Measurements from ENCODE around the gene PDSS2.

Gene PDSS2

DNA sequence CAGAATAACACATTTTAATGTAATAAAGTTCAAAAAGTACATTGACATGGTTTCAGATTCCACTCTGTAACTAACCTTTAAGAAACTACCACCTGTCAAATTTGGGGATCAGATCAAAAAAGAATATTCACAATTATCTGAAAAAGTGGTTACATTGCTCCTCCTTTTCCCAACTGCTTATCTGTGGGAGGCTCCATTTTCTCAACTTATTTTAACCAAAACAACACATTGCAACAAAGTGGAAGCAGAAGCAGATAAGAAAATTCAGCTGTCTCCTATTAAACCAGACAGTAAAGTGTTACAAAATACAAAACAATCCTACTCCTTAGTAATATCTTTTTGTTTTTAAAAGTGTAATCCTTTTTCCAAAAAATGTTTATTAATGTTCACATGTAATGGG lies 61.4 kb downstream of the PDSS2 start:
- H3K9me3 ChIP-seq (ENCODE audit: insufficient read depth, low read depth, low read length): peaks cover 33% of the 10 kb centered on the region
- H3K36me3 ChIP-seq (ENCODE audit: insufficient read depth, low read length): peaks cover 24% of the 10 kb centered on the region
- no peak overlapping the region for H3K4me3 ChIP-seq (ENCODE audit: low read length, poor library complexity, severe bottlenecking)
- H3F3A ChIP-seq (ENCODE audit: low read depth): no peaks in the 10 kb centered on the region
- no peak overlapping the region for H3K9ac ChIP-seq (ENCODE audit: low read depth, low read length, poor library complexity, severe bottlenecking)
- no peak overlapping the region for H3K4me2 ChIP-seq (ENCODE audit: low read depth, low read length, poor library complexity, severe bottlenecking)
- no peaks in the 10 kb centered on the region for H4K20me1 ChIP-seq (ENCODE audit: insufficient read depth, low read length, poor library complexity, severe bottlenecking)
- no peak overlapping the region for H2AFZ ChIP-seq (ENCODE audit: low read length)
- no peaks in the 10 kb centered on the region for H3K4me1 ChIP-seq (ENCODE audit: insufficient read depth, low read length, poor library complexity, severe bottlenecking)
- peaks cover 11% of the 10 kb centered on the region; the same call in 1 of the 2 replicates for H3K79me2 ChIP-seq (ENCODE audit: insufficient read depth, low read length)
- H3K27me3 ChIP-seq (ENCODE audit: insufficient read depth, low read length, poor library complexity, severe bottlenecking): no peaks in the 10 kb centered on the region
- H3K9me2 ChIP-seq (replicated peaks; ENCODE audit: low read depth, low read length): no peaks in the 10 kb centered on the region
- no peak for TF ChIP-seq EZH2phosphoT487 (IDR thresholded peaks at IDR 0.05; ENCODE audit: borderline replicate concordance)
- TF ChIP-seq, protein P1, sequence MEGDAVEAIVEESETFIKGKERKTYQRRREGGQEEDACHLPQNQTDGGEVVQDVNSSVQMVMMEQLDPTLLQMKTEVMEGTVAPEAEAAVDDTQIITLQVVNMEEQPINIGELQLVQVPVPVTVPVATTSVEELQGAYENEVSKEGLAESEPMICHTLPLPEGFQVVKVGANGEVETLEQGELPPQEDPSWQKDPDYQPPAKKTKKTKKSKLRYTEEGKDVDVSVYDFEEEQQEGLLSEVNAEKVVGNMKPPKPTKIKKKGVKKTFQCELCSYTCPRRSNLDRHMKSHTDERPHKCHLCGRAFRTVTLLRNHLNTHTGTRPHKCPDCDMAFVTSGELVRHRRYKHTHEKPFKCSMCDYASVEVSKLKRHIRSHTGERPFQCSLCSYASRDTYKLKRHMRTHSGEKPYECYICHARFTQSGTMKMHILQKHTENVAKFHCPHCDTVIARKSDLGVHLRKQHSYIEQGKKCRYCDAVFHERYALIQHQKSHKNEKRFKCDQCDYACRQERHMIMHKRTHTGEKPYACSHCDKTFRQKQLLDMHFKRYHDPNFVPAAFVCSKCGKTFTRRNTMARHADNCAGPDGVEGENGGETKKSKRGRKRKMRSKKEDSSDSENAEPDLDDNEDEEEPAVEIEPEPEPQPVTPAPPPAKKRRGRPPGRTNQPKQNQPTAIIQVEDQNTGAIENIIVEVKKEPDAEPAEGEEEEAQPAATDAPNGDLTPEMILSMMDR (conservative IDR thresholded peaks at IDR 0.05; ENCODE audit: low read length): no peak

DNA sequence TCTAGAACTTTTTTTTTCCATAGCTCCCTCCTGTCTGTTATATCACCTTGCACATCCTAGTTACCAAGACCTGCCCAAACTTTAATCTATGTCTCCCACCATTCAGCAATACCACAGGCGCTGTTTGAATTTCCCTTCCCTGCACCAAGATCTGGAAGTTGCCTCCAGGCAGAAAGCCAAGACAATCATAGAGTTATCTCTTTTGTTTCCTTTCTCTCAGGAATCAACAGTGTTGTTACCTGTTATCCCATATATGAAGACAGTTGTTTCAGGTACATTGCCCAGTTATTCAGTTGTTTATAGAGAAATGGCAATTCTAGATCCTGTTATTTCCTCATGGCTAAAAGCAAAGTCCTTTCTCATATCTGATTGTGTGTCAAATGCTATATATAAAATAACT lies 63.2 kb downstream of the PDSS2 start:
- Histone ChIP-seq H3K27me3 (ENCODE audit: insufficient read depth, low read length, poor library complexity, severe bottlenecking) (no peaks in the 10 kb centered on the region), H3F3A (ENCODE audit: low read depth) (no peaks in the 10 kb centered on the region), H3K4me1 (ENCODE audit: insufficient read depth, low read length, poor library complexity, severe bottlenecking) (no peaks in the 10 kb centered on the region), H3K79me2 (ENCODE audit: insufficient read depth, low read length) (peaks cover 11% of the 10 kb centered on the region; the same call in 1 of the 2 replicates), H3K9me3 (ENCODE audit: insufficient read depth, low read depth, low read length) (peaks cover 22% of the 10 kb centered on the region), H3K9me2 (replicated peaks; ENCODE audit: low read depth, low read length) (no peaks in the 10 kb centered on the region), H3K4me2 (ENCODE audit: low read depth, low read length, poor library complexity, severe bottlenecking) (no peak overlapping the region), H2AFZ (ENCODE audit: low read length) (no peak overlapping the region), H4K20me1 (ENCODE audit: insufficient read depth, low read length, poor library complexity, severe bottlenecking) (no peaks in the 10 kb centered on the region), H3K36me3 (ENCODE audit: insufficient read depth, low read length) (peaks cover 18% of the 10 kb centered on the region), H3K4me3 (ENCODE audit: low read length, poor library complexity, severe bottlenecking) (no peak overlapping the region), H3K9ac (ENCODE audit: low read depth, low read length, poor library complexity, severe bottlenecking) (no peak overlapping the region)
- TF ChIP-seq, protein P1 (conservative IDR thresholded peaks at IDR 0.05; ENCODE audit: low read length): no peak
- no peak for TF ChIP-seq EZH2phosphoT487 (IDR thresholded peaks at IDR 0.05; ENCODE audit: borderline replicate concordance)

DNA sequence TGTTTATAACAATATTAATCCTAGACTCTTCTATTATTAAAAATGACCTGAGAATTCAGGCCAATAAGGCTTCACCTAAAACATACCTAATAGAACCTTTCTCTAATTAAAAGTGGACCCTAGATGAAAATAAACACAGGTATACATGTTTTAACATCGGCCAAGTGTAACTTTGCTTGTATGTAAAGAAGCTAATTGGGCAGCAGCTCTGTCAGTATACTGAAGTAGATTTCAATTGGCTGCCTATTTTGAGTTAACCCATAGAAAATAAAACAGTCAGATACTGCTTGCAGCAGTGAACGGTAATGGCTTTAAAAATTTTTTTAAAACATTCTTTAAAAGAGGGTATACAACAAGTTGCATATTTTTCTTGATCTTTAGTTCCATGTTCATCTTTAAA lies 67.3 kb downstream of the PDSS2 start:
- H3K9ac ChIP-seq (ENCODE audit: low read depth, low read length, poor library complexity, severe bottlenecking): no peak overlapping the region
- H3K9me3 ChIP-seq (ENCODE audit: insufficient read depth, low read depth, low read length): peaks cover 16% of the 10 kb centered on the region
- H3K36me3 ChIP-seq (ENCODE audit: insufficient read depth, low read length): peaks cover 11% of the 10 kb centered on the region
- H3K4me3 ChIP-seq (ENCODE audit: low read length, poor library complexity, severe bottlenecking): no peak overlapping the region
- H3K9me2 ChIP-seq (replicated peaks; ENCODE audit: low read depth, low read length): no peaks in the 10 kb centered on the region
- H3F3A ChIP-seq (ENCODE audit: low read depth): no peaks in the 10 kb centered on the region
- H3K27me3 ChIP-seq (ENCODE audit: insufficient read depth, low read length, poor library complexity, severe bottlenecking): no peaks in the 10 kb centered on the region
- no peaks in the 10 kb centered on the region for H3K79me2 ChIP-seq (ENCODE audit: insufficient read depth, low read length)
- H3K4me1 ChIP-seq (ENCODE audit: insufficient read depth, low read length, poor library complexity, severe bottlenecking): no peaks in the 10 kb centered on the region
- no peak for TF ChIP-seq EZH2phosphoT487 (IDR thresholded peaks at IDR 0.05; ENCODE audit: borderline replicate concordance)
- TF ChIP-seq, protein P1 (conservative IDR thresholded peaks at IDR 0.05; ENCODE audit: low read length): no peak
- H4K20me1 ChIP-seq (ENCODE audit: insufficient read depth, low read length, poor library complexity, severe bottlenecking): no peaks in the 10 kb centered on the region
- no peak overlapping the region for H2AFZ ChIP-seq (ENCODE audit: low read length)
- no peak overlapping the region for H3K4me2 ChIP-seq (ENCODE audit: low read depth, low read length, poor library complexity, severe bottlenecking)
